CD4-positive, alpha-beta T cell treated with Interleukin-10 for 1 hour (primary cell): Measurements from ENCODE around the gene HERC2.
"Not testable (repeated sequence)": the region's sequence is repeated elsewhere in the genome, so short reads cannot be mapped to it uniquely, and the experiment has no call there.

ENCODE experiments used
- DNase-seq: peaks from one replicate; pipeline ENCODE4 v3.0.0-alpha.2; 2020

The HERC2 gene

GRCh38 chr15:28216946-28217546 lies 104.9 kb downstream of the HERC2 start:
- DNase-seq: not testable (repeated sequence)

DNA sequence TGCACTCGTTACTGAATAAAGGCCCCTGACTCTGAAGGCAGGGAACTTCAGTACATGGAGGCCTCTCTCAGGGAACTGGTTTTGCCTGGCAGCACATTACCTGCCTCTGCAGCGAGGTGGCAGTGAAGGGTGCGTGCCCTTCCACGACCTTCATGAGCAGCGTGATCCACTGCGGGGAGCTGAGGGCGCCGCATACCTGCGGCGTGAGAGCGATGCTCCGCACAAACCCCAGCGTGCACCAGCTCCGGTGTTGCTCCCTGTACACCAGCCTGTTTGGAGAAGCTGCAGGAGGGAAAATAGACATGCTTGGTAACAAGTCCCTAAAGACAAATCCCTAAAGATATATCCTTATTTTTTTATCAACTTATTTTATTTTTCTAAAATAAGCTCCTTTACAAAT lies 106.5 kb downstream of the HERC2 start:
- DNase-seq: not testable (repeated sequence)

- not testable (repeated sequence) for DNase-seq
Observed at GRCh38 chr15:28214006-28214790, 107.8 kb downstream of the HERC2 start.

DNA sequence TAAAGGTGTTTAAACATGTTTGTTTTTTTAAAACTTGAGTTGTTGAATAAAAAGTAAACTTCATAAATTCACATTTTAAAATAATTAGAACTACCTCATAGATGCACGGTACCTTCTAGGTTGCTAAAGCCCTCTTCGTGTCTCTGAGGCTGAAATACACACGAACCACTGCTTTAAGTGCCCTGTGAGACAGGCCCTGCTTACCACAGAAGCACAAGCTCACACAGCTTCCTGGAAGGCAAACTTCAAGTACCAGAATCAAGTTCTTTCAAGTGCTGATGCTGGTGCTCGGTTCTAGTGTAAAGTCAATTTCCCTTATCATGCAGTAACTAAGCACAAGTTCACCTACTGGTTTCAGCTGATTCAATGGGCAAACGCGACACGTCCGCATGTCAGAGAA lies 108.6 kb downstream of the HERC2 start:
- DNase-seq: not testable (repeated sequence)

DNA sequence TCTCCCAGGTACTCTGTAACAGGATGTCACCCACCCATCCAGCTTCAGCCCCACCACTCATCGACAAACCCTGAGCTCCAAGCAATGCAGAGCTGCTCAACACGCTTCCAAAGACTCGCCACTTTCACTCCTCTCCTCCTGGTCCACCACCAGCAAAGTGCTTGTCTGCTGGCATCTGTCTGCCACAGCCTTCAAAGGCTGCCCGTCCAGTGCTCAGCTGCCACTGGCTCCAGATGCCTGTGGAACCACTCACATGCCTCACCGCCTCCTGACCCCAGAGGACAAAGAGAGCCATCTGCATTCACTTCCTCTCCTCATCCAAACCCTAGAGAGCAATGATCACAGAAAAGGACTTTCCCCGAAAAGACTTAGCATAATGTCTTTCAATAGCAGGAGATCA lies 113.4 kb downstream of the HERC2 start:
- no peak for DNase-seq

GRCh38 chr15:28205640-28206039 lies 116.3 kb downstream of the HERC2 start:
- not testable (repeated sequence) for DNase-seq

DNA sequence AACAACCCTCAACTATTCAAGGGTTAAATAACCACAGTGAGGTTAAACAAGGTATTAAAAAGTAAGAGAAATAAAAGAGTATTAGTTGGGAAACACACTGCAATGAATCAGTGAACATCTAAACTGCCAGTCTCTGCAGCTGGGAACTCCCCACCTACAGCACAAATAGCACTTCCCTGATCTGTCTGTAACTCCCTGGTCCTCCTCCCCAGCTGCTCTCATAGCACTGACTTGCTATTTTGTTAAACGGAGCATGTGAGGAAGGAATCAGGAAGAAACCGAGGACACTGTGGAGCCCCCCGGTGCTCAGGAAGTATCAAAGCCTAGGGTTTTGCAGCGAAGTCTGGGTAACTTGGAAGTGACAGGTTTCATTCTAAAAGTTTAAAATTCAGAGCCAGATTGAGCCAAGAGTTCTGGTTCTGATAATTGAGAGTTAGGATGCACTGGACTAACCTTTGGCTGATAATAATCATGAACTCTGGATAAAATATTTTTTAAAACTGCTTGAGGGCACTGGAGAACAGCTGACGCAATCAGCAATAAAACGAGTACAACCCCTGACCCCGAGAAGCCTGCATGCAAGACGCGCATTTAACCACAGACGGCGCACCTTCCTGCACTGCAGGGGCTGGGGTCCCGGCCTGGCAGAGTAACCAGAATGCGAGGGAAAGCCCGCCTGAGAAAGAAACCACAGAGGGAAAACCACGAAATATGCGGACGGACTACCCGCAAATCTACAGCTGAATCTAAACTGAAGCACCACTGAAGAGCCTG lies 118.7 kb downstream of the HERC2 start:
- not testable (repeated sequence) for DNase-seq

GRCh38 chr15:28202124-28202523 lies 119.9 kb downstream of the HERC2 start:
- not testable (repeated sequence) for DNase-seq

DNA sequence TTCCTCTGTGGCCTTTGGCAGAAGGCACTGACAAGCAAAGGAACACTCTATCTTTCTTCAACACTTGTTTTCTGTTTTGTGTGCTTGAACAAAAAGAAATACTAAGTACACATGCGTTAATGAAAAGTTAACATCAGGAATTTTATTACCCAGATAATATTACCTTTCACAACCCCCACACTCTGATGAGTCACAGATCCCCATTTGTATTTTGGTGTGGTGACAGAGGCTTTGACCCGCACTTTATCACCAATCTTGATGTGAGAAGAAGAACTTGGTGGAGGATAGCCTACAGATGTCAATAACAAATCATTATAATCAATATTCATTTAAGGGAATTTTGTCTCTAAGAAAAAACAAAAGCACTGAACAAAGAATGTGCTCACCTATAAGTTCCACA lies 123.8 kb downstream of the HERC2 start:
- not testable (repeated sequence) for DNase-seq

DNA sequence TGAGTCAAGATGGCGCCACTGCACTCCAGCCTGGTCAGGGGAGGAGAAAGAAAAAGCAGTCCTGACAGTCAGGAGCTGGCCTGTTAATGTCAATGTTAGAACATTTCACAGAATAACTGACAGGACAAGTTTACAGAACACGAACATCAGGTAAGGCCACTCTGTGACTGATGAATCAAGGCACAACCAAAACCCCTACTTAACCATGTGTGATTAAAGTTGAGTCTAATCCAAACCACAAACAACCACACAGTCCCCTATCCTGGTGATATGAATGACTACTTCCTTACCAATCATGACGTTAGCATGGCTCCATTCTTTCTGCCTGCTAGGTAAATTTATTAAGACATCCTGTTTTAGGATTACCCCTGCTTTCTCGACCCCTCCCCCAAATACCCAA lies 124.3 kb downstream of the HERC2 start:
- DNase-seq: not testable (repeated sequence)

DNA sequence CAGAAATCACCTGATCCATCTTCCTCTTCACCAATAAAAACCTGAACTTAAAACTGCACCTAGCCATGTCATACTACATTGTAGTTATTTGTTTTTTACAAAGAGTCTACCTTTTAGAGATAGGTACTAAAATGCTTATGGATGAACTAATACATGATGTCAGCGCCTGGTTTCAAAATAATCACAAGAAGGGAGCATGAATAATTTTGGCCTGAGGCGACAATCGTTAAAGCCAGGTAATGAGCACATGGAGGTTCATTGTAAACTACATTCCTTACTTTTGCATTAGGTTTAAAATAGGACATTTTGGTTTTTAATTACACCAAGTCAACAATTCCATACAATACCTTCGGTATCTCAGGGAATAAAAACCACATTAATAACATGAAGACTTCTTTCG lies 125.4 kb downstream of the HERC2 start:
- DNase-seq: not testable (repeated sequence)

DNA sequence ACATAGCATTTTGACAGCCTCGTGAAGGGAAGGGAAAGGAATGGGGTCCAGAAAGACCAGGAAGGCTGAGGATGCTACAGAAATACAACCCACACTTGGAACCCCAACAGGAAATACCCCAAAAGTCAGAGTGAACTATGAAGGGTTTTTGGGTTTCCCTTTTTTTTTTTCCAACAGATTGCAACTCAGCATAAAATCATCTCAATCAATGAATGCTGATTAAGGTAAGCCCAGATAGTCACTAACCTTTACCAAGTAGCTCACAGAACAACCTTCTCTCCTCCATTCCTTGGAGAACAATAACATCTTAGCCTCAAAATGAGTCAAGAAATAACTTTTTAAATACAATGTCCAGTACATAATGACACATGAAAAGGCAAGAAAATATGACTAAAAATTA lies 129.2 kb downstream of the HERC2 start:
- no peak for DNase-seq

DNA sequence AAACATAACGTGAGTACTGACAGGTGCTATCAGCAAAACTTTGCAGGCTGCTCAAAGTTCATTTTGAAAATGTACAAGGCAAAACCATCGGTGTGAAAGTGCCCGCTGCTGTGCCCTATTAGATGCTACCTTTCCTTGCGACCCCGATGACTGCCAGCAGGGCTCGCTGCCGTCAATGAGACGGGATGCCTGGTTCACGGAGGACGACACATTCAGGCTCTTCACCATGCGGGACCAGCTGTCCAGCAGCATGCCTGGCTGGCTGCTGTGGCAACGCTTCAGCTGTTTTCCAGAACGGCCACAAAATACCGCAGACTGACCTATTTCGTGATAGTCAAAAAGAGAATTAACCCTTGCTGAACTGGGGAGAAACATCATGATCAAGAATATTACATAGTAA lies 130.1 kb downstream of the HERC2 start:
- no peak for DNase-seq

- no peak for DNase-seq
Observed at GRCh38 chr15:28190391-28191174, 131.4 kb downstream of the HERC2 start.

DNA sequence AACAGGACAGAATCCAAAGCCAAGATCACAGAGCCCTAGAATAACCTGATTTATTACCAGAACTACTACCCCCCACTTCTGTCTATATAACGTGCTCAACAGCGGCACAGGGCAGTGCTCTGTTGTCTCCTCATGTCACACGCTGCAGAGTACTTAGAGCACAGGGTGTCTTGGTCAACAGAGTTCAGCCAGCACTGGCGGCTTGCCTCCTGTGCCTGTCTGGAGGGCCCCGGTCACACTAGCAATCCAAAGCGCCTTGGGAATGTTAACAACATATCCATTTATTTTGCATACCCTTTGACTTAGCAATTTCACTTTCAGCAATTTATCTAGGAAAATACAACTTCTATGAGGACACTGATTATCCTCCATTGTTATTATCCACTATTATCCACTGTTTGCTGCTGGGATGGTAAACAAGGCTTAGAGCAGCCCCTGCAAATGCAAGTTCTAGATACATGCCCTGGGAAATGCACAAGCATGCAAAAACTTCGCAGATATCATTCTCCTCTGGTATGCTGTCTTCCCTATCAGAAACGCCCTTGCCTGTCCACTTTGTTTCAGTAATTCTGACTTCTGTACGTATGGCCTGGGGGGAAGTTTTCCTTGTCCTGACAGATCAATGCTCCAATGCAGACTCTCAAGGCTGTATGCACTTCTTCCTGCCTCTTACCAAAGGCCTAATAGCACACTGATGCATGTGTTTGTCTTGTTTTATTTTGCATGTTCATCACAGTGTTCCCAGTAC lies 136.7 kb downstream of the HERC2 start:
- DNase-seq: no peak

GRCh38 chr15:28184166-28184565 lies 137.8 kb downstream of the HERC2 start:
- DNase-seq: no peak

- no peak for DNase-seq
Observed at GRCh38 chr15:28182731-28183130, 139.2 kb downstream of the HERC2 start.

- no peak for DNase-seq
Observed at GRCh38 chr15:28182216-28182615, 139.8 kb downstream of the HERC2 start.

DNA sequence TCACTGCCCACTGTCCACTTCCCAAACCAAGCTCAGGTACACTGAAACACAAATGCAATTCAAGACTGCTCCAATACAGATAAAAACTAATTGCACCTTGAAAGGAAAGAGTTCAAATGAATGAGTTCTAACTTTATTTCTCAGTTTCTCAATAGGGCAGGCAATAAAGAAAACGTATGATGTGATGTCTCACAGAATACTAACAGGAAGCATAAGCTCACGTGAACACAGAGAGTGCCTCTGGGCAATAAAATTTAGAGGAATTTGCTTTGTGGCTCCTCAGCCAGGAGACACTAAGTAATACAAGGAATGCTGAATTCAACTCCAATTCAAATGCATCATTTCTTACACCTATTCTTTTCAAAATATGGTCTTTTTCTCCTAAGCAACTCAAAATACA lies 140.6 kb downstream of the HERC2 start:
- DNase-seq: no peak

- DNase-seq: no peak
Observed at GRCh38 chr15:28179270-28179669, 142.7 kb downstream of the HERC2 start.

DNA sequence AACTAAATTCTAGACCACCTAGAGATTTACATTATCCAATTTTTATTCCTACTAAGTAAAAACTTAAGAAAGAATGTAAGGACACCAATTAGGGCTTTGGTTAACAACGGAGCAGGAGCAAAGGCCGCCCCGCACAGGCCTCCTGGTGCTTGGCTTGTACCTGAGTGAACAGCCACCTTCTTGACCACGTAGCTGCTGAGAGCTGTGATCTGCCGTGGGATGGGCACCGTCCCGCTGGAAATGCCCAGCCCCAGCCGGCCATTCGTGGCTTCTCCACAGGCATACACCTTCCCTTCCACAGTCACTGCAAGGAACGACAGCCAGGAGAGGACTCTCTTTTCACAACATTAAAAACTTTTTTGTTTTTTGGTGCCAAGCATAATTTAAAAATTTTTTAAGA lies 143.3 kb downstream of the HERC2 start:
- DNase-seq: no peak

GRCh38 chr15:28178290-28178689 lies 143.7 kb downstream of the HERC2 start:
- no peak for DNase-seq
